C4-2B (cell line): ENCODE results near the gene PDGFRB.

Experiments
- CTCF ChIP-seq: fragments of 450-650 bp; conservative IDR thresholded peaks from 2 replicates; pipeline ENCODE4 v1.5.1; 2017; ENCODE audit warnings: mild to moderate bottlenecking
- ZFX ChIP-seq: fragments of 450-650 bp; IDR thresholded peaks from 2 replicates; pipeline ENCODE4 v1.6.1; 2017

- TF ChIP-seq CTCF (peak; percentile 98), ZFX (no peak)
Observed at GRCh38 chr5:150129813-150130492, 25.7 kb downstream of the PDGFRB start.
